HL-60 (cell line): ENCODE results near the gene ZNF860.

ENCODE experiments used
- GABPA ChIP-seq: IDR thresholded peaks from 2 replicates; pipeline ENCODE4 v1.6.1; 2012; ENCODE audit warnings: low read depth
- POLR2AphosphoS5 ChIP-seq: IDR thresholded peaks from 2 replicates; pipeline ENCODE4 v1.6.1; 2012; ENCODE audit warnings: low read depth
- TF ChIP-seq, protein P1 (sequence below): IDR thresholded peaks from one replicate; pipeline ENCODE4 v1.5.1; 2011; ENCODE audit warnings: low read length, control low read depth, inconsistent platforms; ENCODE audit not compliant: insufficient read depth
- TF ChIP-seq, protein P2 (sequence below): IDR thresholded peaks from 2 replicates; pipeline ENCODE4 v1.6.1; 2012; ENCODE audit warnings: low read depth; ENCODE audit not compliant: insufficient replicate concordance

DNA sequence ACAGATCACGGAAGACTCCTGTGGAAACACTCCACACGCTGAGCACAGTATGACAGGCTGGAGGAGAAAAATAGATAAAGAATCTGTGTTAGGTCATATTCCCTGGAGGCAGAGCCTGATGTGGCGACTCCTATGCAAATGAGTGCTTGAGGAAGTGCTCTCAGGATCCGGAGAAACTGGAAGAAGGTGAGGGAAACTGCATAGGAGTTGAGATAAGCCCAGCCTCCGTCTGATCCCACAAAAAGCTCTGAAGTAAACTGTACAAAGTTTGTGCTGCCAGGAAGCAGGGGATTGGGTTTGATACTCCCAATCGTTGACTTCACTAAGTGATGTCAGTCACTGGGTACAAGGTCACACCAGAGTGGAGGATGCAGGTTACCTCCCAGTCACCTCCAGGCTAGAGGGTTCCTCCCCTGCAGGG lies 33.9 kb upstream of the ZNF860 start:
- TF ChIP-seq, protein P1, sequence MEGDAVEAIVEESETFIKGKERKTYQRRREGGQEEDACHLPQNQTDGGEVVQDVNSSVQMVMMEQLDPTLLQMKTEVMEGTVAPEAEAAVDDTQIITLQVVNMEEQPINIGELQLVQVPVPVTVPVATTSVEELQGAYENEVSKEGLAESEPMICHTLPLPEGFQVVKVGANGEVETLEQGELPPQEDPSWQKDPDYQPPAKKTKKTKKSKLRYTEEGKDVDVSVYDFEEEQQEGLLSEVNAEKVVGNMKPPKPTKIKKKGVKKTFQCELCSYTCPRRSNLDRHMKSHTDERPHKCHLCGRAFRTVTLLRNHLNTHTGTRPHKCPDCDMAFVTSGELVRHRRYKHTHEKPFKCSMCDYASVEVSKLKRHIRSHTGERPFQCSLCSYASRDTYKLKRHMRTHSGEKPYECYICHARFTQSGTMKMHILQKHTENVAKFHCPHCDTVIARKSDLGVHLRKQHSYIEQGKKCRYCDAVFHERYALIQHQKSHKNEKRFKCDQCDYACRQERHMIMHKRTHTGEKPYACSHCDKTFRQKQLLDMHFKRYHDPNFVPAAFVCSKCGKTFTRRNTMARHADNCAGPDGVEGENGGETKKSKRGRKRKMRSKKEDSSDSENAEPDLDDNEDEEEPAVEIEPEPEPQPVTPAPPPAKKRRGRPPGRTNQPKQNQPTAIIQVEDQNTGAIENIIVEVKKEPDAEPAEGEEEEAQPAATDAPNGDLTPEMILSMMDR, result no peak
- TF ChIP-seq, protein P2, sequence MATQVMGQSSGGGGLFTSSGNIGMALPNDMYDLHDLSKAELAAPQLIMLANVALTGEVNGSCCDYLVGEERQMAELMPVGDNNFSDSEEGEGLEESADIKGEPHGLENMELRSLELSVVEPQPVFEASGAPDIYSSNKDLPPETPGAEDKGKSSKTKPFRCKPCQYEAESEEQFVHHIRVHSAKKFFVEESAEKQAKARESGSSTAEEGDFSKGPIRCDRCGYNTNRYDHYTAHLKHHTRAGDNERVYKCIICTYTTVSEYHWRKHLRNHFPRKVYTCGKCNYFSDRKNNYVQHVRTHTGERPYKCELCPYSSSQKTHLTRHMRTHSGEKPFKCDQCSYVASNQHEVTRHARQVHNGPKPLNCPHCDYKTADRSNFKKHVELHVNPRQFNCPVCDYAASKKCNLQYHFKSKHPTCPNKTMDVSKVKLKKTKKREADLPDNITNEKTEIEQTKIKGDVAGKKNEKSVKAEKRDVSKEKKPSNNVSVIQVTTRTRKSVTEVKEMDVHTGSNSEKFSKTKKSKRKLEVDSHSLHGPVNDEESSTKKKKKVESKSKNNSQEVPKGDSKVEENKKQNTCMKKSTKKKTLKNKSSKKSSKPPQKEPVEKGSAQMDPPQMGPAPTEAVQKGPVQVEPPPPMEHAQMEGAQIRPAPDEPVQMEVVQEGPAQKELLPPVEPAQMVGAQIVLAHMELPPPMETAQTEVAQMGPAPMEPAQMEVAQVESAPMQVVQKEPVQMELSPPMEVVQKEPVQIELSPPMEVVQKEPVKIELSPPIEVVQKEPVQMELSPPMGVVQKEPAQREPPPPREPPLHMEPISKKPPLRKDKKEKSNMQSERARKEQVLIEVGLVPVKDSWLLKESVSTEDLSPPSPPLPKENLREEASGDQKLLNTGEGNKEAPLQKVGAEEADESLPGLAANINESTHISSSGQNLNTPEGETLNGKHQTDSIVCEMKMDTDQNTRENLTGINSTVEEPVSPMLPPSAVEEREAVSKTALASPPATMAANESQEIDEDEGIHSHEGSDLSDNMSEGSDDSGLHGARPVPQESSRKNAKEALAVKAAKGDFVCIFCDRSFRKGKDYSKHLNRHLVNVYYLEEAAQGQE, result no peak
- TF ChIP-seq POLR2AphosphoS5 (no peak), GABPA (no peak)
